ENCODE measurements around the gene CAMTA1. TPM values are rescaled to one million over a fixed set of nuclear protein-coding genes. Genes with fewer than 3 reads are reported as not detected.

Gene CAMTA1
- total and polyA plus RNA-seq, 3 experiments from 2014 or later: 60.2 to 79.0 (median 61.7) TPM

DNA sequence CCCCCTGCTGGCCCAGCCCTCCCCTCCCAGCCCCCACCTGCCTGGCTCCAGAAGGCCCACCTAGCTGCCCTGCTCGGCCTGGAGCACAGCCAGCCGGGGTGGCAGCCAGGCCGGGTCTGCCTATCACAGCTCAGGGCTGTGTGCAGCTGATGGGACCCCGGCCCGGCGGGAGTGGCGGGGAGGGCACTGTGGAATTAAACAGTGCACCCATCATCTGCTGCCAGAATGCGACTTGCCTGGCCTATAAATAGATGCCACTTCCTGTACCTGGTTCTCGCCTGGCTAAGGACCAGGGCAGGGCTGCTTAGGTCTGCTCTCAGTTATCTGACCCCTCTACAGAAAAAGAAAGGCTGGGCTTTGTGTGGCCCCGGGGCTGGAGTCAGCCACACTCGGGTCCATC is 887.6 kb downstream of the CAMTA1 start:
- Histone ChIP-seq H3K27ac (ENCODE audit: low read depth, low read length) (no peak overlapping the region), H3K36me3 (ENCODE audit: insufficient read depth, low read length) (no peaks in the 10 kb centered on the region), H3K9me3 (ENCODE audit: low read length) (no peaks in the 10 kb centered on the region), H3K27me3 (ENCODE audit: insufficient read depth, low read length, poor library complexity, severe bottlenecking) (no peaks in the 10 kb centered on the region), H3K4me3 (ENCODE audit: low read length) (no peak overlapping the region), H3K4me1 (ENCODE audit: insufficient read depth, low read length) (no peaks in the 10 kb centered on the region)
- H3K4me3 Mint-ChIP-seq: peak overlapping the region in 4 of 7 donors; percentile 41 to 51 (median 47)
- no peaks in the 10 kb centered on the region for H3K36me3 Mint-ChIP-seq
- H3K27ac Mint-ChIP-seq: peak overlapping the region in 2 of 8 donors; percentile 33 to 36
- ChIA-PET POLR2A (interaction anchor here (0.5 to 0.6 kb wide), 3 partner anchors 37 to 494 kb away, joined by 3 read pairs; no protein-coding TSS in a partner anchor), CTCF (interaction anchor here (1.0 to 2.6 kb wide), 3 partner anchors 9 to 80 kb away, joined by 3 to 16 read pairs (median 3); no protein-coding TSS in a partner anchor)
- peaks cover 6 to 8% of the 10 kb centered on the region in 2 donors for H3K27me3 Mint-ChIP-seq
- H3K9me3 Mint-ChIP-seq: no peaks in the 10 kb centered on the region
- no peak for DNase-seq
- peaks cover 0 to 23% (median 11%) of the 10 kb centered on the region in 3 donors for H3K4me1 Mint-ChIP-seq

DNA sequence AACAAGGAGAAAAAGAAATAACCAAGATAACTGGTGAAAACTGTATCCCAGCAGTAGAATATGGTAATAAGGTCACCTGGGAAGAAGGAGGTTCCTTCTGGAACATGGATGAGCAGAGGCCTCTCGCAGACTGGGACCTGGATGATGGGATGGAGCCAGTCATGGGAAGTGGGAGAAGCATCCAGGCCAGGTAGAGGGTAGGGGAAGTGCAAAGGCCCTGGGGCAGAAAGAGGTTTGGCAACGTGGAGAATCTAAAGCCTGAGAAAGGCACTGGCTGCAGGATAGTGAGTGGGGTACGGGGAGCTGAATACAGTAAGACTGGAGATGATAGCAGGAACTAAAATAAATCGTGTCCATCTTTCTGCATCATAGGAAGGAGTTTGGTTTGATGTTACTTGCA is 889.7 kb downstream of the CAMTA1 start:
- no peaks in the 10 kb centered on the region for H3K36me3 Mint-ChIP-seq
- no peaks in the 10 kb centered on the region for H3K4me1 ChIP-seq (ENCODE audit: insufficient read depth, low read length)
- ChIA-PET POLR2A (no interaction called here), CTCF (no interaction called here)
- H3K4me3 ChIP-seq (ENCODE audit: low read length): no peak overlapping the region
- no peaks in the 10 kb centered on the region for H3K9me3 Mint-ChIP-seq
- peaks cover 0 to 15% (median 7%) of the 10 kb centered on the region in 3 donors for H3K4me1 Mint-ChIP-seq
- H3K9me3 ChIP-seq (ENCODE audit: low read length): no peaks in the 10 kb centered on the region
- peak overlapping the region in 1 of 7 donors; percentile 5 for H3K4me3 Mint-ChIP-seq
- H3K27me3 Mint-ChIP-seq: peaks cover 4 to 8% of the 10 kb centered on the region in 2 donors
- no peak overlapping the region for H3K27ac ChIP-seq (ENCODE audit: low read depth, low read length)
- no peak for DNase-seq
- no peak overlapping the region for H3K27ac Mint-ChIP-seq
- no peaks in the 10 kb centered on the region for H3K27me3 ChIP-seq (ENCODE audit: insufficient read depth, low read length, poor library complexity, severe bottlenecking)
- H3K36me3 ChIP-seq (ENCODE audit: insufficient read depth, low read length): no peaks in the 10 kb centered on the region

DNA sequence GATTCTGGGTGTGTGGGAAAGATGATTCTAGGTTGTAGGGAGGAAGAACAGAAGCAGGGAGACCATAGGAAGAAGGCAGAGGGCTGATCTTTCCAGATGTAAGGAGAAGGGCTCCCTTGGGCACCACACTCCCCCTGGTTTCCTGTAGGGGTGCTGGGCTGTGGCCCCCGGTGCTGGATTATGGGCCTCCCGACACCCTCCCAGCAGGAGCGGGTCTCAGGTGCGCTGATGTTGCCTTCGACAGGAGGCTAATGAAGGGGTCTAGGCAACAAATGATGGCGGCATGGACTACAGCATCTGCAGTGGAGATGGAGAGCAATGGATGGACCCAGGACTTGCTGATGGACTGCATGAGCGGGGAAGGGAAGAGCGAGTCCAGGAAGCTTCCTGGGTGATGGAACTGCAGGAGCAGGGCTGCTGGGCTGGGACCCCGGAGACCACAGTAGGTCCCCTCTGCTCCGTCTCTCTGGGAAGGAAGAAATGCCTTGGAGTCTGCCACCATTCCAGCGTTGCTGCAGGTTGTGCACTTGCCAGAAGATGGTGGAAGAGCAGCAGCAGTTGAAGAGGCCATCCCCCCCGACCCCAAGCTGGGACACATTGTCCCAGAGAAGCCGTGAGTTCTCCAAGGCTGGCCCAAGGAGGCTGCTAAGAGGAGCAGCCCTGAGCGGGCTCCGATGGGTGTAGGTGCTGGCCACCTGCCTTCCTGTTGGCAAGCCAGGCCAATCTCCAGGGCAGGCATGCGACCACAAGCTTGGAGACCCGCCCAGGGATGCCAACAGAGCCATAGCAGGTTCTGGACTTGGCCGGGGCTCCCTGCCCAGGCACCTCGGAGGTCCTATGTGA is 890.4 kb downstream of the CAMTA1 start:
- Histone ChIP-seq H3K4me1 (ENCODE audit: insufficient read depth, low read length) (no peaks in the 10 kb centered on the region), H3K9me3 (ENCODE audit: low read length) (no peaks in the 10 kb centered on the region), H3K4me3 (ENCODE audit: low read length) (no peak overlapping the region), H3K27me3 (ENCODE audit: insufficient read depth, low read length, poor library complexity, severe bottlenecking) (no peaks in the 10 kb centered on the region), H3K27ac (ENCODE audit: low read depth, low read length) (no peak overlapping the region), H3K36me3 (ENCODE audit: insufficient read depth, low read length) (no peaks in the 10 kb centered on the region)
- Mint-ChIP-seq H3K27ac (peak overlapping the region in 2 of 8 donors; percentile 48 to 49), H3K4me3 (peak overlapping the region in 2 of 7 donors; percentile 5 to 49), H3K36me3 (no peaks in the 10 kb centered on the region), H3K9me3 (no peaks in the 10 kb centered on the region), H3K27me3 (peaks cover 4 to 8% of the 10 kb centered on the region in 2 donors), H3K4me1 (peaks cover 0 to 11% (median 7%) of the 10 kb centered on the region in 3 donors)
- ChIA-PET POLR2A (no interaction called here), CTCF (interaction anchor here (1.5 to 1.9 kb wide), 2 partner anchors 8 to 78 kb away, joined by 4 to 8 read pairs; no protein-coding TSS in a partner anchor)
- no peak for DNase-seq

DNA sequence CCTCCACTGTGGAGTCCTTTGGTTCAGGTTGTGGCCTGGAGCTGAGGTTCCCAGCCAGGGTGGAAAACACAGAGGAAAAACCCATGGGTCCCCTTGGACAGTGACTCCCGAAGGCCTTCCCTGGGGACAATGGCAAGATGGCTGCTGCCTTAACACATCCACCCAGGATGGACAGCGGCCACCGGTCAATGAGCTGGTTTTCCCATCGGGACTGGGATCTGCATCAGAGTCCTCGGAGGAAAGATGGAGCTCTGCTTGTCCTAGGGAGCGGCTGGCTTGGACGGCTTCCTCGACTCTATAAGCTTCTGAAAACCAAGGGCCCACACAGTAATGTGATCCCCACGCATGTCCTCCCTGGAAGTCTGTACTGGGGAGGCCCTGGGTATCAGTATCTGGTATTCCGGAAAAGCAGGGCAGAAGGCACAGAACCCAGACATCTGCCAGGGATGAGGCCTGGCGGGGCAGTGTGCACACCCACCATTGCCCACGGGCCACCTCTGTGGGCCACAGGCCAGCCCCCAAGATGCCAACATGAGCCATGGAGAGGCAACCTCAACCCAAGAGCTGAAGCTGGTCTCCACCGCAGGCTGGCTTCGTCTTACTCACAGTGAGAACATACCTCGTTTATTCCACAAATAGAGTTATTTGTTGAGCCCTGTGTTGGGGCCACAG is 891.2 kb downstream of the CAMTA1 start:
- Histone ChIP-seq H3K36me3 (ENCODE audit: insufficient read depth, low read length) (no peaks in the 10 kb centered on the region), H3K9me3 (ENCODE audit: low read length) (no peaks in the 10 kb centered on the region), H3K27ac (ENCODE audit: low read depth, low read length) (no peak overlapping the region), H3K27me3 (ENCODE audit: insufficient read depth, low read length, poor library complexity, severe bottlenecking) (peaks cover 5% of the 10 kb centered on the region), H3K4me1 (ENCODE audit: insufficient read depth, low read length) (no peaks in the 10 kb centered on the region), H3K4me3 (ENCODE audit: low read length) (no peak overlapping the region)
- H3K4me3 Mint-ChIP-seq: peak overlapping the region in 1 of 7 donors; percentile 61
- CTCF ChIA-PET: interaction anchor here (1.5 to 1.9 kb wide), 2 partner anchors 9 to 77 kb away, joined by 4 to 8 read pairs; no protein-coding TSS in a partner anchor
- POLR2A ChIA-PET: no interaction called here
- peaks cover 0 to 11% (median 7%) of the 10 kb centered on the region in 3 donors for H3K4me1 Mint-ChIP-seq
- no peak overlapping the region for H3K27ac Mint-ChIP-seq
- H3K9me3 Mint-ChIP-seq: no peaks in the 10 kb centered on the region
- no peak for DNase-seq
- peaks cover 4 to 8% of the 10 kb centered on the region in 2 donors for H3K27me3 Mint-ChIP-seq
- H3K36me3 Mint-ChIP-seq: no peaks in the 10 kb centered on the region

DNA sequence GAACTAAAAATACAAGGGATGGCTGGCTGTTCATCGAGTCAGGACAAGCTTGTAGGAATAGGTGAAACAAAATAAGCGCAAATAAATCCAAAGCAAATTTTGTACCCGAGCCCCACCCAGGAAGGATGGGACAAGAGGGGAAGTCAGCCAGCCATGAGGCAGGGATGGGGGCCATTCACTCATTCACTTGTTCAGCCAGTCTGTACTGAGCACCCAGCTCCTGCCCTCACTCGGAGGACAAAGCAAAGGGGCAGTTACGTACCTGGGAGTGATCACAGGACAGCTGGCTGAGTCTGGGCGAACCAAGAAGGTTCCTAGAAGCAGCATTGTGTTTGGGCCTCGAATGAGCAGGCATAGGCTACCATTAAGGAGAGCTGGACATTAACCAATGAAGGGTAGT is 891.9 kb downstream of the CAMTA1 start:
- Mint-ChIP-seq H3K4me1 (peaks cover 0 to 11% (median 4%) of the 10 kb centered on the region in 3 donors), H3K27me3 (peaks cover 2 to 8% of the 10 kb centered on the region in 2 donors), H3K4me3 (peak overlapping the region in 2 of 7 donors; percentile 36 to 61), H3K36me3 (no peaks in the 10 kb centered on the region), H3K9me3 (no peaks in the 10 kb centered on the region), H3K27ac (peak overlapping the region in 1 of 8 donors; percentile 50)
- H3K27ac ChIP-seq (ENCODE audit: low read depth, low read length): no peak overlapping the region
- no peak overlapping the region for H3K4me3 ChIP-seq (ENCODE audit: low read length)
- H3K36me3 ChIP-seq (ENCODE audit: insufficient read depth, low read length): no peaks in the 10 kb centered on the region
- peaks cover 5% of the 10 kb centered on the region for H3K27me3 ChIP-seq (ENCODE audit: insufficient read depth, low read length, poor library complexity, severe bottlenecking)
- DNase-seq: no peak
- H3K9me3 ChIP-seq (ENCODE audit: low read length): no peaks in the 10 kb centered on the region
- POLR2A ChIA-PET: no interaction called here
- H3K4me1 ChIP-seq (ENCODE audit: insufficient read depth, low read length): no peaks in the 10 kb centered on the region
- CTCF ChIA-PET: interaction anchor here (0.6 to 1.9 kb wide), 3 partner anchors 10 to 267 kb away, joined by 3 to 8 read pairs (median 4); no protein-coding TSS in a partner anchor

DNA sequence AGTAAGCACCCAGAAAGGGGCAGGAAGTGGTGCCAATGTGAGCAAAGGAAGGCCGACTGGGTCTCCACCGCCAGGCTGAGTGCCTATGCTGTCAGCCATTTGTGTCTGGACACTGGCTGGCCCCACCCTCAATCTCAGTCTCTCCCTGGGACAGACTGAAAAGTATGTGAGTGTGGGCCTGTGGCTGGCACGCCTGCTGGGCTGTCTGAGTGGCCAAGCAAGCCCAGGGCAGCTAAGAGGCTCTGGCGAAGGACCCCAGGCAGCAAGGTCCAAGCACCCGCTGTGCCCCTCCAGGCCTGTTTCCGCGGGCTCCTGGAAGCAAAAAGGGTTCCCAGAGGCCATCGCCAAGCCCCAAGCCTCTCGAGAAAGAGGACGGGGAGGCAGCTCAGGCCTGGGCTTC is 892.6 kb downstream of the CAMTA1 start:
- peaks cover 4 to 8% of the 10 kb centered on the region in 2 donors for H3K27me3 Mint-ChIP-seq
- H3K36me3 Mint-ChIP-seq: no peaks in the 10 kb centered on the region
- peaks cover 0 to 7% (median 4%) of the 10 kb centered on the region in 3 donors for H3K4me1 Mint-ChIP-seq
- Histone ChIP-seq H3K9me3 (ENCODE audit: low read length) (no peaks in the 10 kb centered on the region), H3K4me1 (ENCODE audit: insufficient read depth, low read length) (no peaks in the 10 kb centered on the region), H3K36me3 (ENCODE audit: insufficient read depth, low read length) (no peaks in the 10 kb centered on the region), H3K27ac (ENCODE audit: low read depth, low read length) (no peak overlapping the region), H3K27me3 (ENCODE audit: insufficient read depth, low read length, poor library complexity, severe bottlenecking) (peaks cover 5% of the 10 kb centered on the region), H3K4me3 (ENCODE audit: low read length) (no peak overlapping the region)
- peak overlapping the region in 2 of 7 donors; percentile 36 to 61 for H3K4me3 Mint-ChIP-seq
- no peak for DNase-seq
- H3K9me3 Mint-ChIP-seq: no peaks in the 10 kb centered on the region
- CTCF ChIA-PET: interaction anchor here (0.6 to 6.3 kb wide), 3 partner anchors 10 to 266 kb away, joined by 3 to 52 read pairs (median 4); no protein-coding TSS in a partner anchor
- POLR2A ChIA-PET: no interaction called here
- no peak overlapping the region for H3K27ac Mint-ChIP-seq

DNA sequence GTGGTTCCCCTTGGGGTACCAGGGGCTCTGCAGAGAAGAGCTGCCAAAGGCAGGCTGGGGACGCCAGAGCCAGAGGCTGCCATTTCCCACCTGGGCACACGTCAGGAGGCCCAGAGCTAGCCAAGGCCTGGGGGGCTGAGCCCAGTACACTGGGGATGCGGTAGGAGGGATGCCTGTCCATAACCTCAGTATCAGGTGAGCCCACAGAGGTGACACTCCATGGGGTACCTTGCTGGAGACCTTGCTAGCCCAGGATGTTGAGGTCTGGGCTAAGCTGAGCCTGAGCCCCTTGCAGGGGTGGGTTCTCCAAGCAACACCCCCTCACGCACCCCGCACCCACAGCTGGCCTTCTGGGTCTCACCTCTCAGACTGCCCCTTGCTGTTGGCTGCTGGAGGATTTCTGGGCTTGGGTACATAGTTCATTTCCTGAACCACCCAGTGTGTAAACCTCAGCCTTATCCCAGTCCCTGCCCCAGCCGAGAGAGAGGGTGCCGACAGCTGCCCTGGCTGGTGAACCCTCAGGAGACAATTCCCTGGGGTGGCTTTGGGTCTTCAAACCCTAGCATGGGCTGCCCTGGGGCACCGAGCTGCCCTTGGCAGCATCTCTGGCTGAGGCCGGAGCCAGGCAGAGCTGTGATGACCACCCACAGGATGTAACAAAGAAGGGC is 893.4 kb downstream of the CAMTA1 start:
- DNase-seq: no peak
- no peaks in the 10 kb centered on the region for H3K4me1 ChIP-seq (ENCODE audit: insufficient read depth, low read length)
- ChIA-PET POLR2A (no interaction called here), CTCF (interaction anchor here (1.8 to 6.3 kb wide), 2 partner anchors 10 to 74 kb away, joined by 9 to 52 read pairs; no protein-coding TSS in a partner anchor)
- H3K4me1 Mint-ChIP-seq: no peaks in the 10 kb centered on the region
- H3K36me3 Mint-ChIP-seq: no peaks in the 10 kb centered on the region
- no peaks in the 10 kb centered on the region for H3K9me3 ChIP-seq (ENCODE audit: low read length)
- no peak overlapping the region for H3K27ac ChIP-seq (ENCODE audit: low read depth, low read length)
- H3K4me3 ChIP-seq (ENCODE audit: low read length): no peak overlapping the region
- H3K27me3 ChIP-seq (ENCODE audit: insufficient read depth, low read length, poor library complexity, severe bottlenecking): peaks cover 5% of the 10 kb centered on the region
- H3K27ac Mint-ChIP-seq: no peak overlapping the region
- peaks cover 4 to 8% of the 10 kb centered on the region in 2 donors for H3K27me3 Mint-ChIP-seq
- H3K4me3 Mint-ChIP-seq: peak overlapping the region; percentile 46 to 66 (median 54)
- no peaks in the 10 kb centered on the region for H3K36me3 ChIP-seq (ENCODE audit: insufficient read depth, low read length)
- no peaks in the 10 kb centered on the region for H3K9me3 Mint-ChIP-seq

Data from CD8-positive, alpha-beta memory T cell (primary cell).